HG03064 (cell line): Measurements from ENCODE around the gene FHL1.
"Not testable (repeated sequence)": the region's sequence is repeated elsewhere in the genome, so short reads cannot be mapped to it uniquely, and the experiment has no call there.

Source experiments
- ATAC-seq: cut with Tn5 transposase; IDR thresholded peaks from one replicate; pipeline ENCODE4 v1.9.1; 2021; ENCODE audit warnings: low read depth; ENCODE audit not compliant: unreplicated experiment

FHL1 gene

DNA sequence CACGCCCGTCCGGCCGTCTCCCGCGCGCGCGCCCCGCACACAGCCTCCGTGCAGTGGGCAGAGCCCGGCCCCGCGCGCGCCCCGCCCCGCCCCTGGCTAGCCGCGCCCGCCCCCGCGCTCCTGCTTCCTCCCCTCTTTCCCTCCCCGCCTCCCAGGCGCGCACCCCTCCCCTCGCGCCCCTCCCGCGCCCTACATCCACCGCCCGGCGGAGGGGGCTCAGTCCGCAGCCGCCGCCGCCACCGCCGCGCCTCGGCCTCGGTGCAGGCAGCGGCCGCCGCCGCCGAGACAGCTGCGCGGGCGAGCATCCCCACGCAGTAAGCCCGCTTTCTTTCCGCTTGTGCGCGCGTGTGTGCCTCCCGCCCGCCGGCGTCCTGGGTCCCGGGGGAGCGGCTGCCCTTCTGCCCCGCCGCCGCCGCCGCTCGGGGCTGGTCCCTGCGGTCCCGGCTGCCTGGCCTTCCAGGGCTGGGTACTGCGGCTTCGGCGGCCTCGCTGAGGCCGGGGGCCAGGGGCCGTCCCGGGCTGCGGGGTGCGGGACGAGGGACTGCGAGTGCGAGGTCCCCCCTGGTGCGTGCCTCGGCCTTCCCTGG lies at the start of gene FHL1:
TSS of gene FHL1 (plus strand) at position 219 of the 587 bp plus-strand sequence.
- no peak for ATAC-seq

DNA sequence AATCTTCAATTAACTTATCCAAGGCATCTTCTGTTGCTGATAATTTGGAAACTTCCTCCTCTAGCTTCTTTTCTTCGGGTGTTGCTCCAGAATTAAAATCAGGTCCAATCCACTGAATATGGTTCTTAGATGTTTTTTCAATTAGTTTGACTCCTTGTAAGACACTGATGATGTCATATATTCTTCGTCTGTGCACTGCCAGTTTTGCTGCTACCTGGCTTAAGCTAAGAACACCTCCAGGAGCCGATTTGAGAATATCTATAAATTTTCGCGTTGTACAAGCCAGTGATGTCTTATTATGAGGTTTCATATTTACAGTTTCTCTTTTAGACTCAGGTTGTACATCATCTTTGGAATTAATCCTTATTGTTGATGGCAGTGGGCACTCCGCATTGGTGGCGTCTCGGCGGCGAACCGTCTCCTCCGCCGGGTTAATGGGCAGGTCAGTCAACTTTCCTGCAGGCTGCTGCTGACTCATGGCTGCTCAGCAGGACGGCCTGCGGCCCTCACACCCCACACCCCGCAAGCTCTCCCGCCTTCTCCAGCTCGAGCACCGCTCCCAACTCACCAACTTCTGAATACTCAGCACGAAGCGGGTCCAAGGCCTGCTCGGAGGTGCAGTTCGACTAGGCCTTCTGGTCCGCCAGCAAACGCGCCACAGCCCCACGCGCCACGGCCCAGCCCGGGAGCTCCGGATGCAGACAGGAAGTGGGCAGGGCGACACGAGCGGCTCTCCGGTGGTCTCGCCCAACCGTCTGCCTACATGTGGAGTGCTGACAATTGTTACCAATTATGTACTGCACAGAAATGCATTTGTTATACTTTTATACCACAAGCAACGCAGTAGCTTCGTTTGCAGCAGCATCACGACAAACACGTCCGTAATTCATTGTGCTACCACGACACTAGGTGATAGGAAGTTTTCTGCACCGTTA lies 49.2 kb upstream of the FHL1 start:
- no peak for ATAC-seq

DNA sequence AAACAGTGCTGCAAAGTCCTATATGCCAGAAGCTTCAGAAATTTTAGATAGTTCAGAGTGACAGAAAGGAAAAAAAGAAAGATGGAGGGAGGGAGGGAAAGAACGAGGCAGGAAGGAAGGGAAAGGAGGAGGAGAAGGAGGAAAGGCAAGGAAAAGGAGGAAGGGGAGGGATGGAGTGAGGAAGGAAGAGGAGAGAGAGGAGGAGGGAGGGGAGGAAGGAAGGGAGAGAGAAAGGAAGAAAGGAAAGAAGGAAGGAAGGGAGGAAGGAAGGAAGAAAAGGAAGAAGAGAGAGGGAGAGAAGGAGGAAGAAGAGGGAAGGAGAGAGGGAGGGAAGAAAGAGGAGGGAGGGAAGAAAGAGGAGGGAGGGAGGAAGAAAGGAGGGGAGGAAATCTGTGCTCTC lies 42.4 kb upstream of the FHL1 start:
- no peak for ATAC-seq

DNA sequence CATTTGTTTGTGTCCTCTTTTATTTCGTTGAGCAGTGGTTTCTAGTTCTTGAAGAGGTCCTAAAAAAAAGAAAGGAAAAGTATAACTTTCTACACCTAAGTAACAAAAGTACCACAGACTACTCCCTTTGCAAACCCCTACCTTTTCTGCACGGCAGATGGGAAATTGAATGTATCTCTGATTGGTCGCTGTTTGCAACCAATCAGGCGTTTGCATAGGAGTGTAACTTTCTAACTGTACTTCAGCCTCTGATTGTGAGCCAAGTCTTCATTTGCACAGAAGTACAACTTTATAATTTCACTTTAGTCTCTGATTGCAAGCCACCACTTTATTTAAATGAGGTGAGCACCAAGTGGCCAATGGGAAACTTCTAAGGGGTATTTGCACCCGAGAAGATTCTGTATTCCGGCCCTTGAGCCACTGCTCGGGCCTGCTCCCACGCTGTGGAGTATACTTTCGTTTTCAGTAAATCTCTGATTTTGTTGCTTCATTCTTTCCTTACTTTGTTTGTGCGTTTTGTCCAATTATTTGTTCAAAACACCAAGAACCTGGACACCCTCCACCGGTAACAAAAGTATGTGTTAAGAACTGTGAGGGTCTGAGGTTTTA lies 40.3 kb upstream of the FHL1 start:
- ATAC-seq = no peak

DNA sequence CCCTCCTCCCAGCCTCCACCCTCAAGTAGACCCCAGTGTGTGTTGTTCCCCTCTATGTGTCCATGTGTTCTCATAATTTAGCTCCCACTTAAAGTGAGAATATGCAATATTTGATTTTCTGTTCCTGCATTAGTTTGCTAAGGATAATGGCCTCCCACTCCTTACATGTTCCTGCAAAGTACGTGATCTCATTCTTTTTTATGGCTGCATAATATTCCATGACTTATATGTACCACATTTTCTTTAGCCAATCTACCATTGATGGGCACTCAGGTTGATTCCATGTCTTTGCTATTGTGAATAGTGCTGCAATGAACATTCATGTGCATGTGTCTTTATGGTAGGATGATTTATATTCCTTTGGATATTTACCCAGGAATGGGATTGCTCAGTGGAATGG lies 38.4 kb upstream of the FHL1 start:
- not testable (repeated sequence) for ATAC-seq

DNA sequence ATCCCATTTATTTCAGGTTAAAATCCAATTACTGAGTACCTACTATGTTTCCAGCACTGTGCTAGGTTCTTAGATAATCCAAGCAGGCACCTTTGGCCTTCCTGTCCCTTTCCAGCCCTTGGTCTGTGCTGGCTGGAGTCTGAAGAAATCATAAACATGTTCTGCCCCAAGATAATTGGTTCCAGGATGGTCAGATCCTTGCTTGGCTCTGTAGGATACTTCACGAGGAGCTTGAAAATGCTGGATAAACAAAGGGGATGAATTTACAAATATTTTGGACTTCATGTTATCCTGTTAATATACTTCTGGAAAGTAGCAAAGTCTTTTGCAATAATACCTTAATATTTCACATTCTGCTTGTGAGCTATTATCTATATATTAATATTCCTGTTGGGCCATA lies 35.0 kb upstream of the FHL1 start:
- no peak for ATAC-seq

DNA sequence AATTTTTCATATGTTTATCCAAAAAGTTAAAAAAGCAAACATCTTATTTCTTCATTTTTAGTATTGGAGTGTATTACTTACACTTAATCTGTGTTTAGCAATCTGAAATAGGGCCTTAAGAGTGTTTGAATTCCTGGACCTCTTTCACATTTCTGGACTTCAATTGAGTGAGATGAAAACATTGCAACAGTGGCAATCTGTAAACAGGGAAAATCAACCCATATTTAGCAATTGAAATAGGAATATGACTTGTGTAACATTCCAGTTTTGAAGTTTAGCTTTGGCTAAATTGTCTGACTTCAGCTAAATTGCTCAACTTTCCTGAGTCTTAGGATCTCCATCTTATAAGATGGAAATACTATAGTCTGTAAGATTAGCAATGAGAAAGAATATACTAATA lies 34.6 kb upstream of the FHL1 start:
- no peak for ATAC-seq

DNA sequence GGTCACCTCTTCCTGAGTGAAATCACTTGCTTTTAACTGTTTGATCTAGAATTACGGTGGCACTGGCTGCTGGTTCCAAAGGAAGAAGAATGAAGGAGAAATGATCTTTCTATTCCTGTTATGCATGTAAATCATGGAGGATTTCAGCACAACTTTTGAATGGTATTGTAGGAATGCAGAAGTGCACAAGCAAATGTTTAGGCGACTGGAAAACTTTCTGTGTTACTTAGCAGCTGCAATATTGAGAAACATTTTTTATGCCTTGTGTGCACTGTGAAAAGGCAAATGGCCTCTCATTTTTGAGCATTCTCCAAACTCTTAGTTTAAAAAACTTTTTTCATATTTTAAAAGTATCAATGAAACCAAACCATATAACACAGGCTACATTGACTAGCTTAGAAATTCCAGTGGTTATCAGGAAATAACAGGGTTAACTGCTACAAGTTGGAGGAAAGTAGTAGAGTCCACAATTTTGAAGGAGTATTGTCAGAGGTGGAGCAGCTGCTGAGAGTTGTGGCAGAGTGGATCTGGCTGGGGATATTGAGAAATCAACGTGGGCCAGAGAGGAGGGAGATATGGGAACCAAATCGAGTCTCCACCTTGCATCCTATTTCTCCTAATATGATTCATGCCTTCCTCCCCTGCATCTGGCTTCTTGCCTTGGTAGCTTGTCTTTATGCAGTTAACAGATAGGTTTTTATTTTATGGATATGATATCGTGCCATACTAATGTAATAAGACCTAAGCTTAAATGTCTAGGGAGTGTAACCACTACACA lies 32.0 kb upstream of the FHL1 start:
- ATAC-seq = no peak

DNA sequence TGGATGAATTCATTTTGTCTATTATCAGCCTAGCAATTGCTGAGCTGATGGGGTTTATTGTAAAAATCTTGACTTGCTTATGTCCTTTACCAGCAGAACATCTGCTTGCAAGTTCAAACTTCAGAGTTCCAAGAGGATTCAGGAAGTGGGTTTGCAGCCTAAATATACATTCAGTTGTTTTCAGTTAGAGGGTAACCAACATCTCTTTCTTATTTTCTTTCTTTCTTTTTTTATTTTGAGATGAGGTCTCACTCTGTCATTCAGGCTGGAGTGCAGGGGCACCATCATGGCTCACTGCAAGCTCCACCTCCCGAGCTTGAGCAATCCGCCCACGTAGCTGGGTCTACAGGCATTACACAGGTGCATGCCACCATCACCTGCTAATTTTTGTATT lies 31.4 kb upstream of the FHL1 start:
- ATAC-seq = no peak

DNA sequence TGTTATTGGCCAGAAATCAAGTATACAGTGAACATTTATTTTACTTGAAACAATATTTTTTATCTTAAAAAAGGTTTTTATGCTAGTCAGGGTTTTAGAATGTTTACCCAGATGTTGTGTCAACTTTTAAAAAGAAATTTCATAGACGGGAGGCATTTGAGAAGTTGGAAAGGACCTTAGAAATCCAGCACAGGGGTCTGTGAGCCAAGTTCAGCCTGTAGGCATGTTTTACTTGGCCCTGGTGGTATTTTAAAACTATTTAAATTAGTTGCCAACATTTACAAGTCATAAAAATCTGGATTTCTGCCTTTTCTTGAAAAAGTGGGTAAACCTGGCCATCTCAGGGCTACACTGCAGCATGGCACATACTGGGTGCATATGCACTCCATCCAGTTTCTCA lies 25.5 kb upstream of the FHL1 start:
- no peak for ATAC-seq

DNA sequence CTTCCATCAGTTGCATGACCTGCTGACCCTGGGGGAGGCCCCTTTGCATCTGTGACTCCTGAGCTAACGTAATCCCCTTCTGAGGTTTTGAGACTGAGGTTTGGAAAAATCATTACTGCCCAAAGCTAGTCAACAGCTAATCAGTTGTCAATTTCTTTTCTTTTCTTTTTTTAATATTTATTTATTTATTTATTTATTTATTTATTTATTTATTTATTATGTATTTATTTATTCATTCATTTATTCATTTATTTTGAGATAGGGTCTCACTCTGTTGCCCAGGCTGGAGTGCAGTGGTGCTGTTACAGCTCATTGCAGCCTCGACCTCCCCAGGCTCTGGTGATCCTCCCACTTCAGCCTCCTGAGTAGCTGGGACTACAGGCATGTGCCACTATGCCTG lies 25.1 kb upstream of the FHL1 start:
- ATAC-seq = no peak

DNA sequence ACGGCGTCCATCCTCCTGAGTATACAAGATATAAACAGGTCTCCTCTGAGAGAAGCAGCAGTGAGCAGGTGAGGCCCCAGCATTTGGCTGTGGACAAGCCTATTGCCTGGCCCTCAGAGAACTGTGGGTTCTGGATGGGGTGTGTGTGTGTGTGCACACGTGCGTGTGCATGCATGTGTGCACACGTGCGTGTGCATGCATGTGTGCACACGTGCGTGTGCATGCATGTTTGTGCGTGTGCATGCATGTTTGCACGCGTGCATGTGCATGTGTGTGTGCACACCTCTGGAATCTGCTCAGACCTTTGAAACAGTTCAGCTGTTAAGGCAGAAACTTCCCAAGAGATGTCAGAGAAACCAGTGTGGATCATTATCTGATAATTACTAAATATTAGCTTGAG lies 22.2 kb upstream of the FHL1 start:
- ATAC-seq = no peak

DNA sequence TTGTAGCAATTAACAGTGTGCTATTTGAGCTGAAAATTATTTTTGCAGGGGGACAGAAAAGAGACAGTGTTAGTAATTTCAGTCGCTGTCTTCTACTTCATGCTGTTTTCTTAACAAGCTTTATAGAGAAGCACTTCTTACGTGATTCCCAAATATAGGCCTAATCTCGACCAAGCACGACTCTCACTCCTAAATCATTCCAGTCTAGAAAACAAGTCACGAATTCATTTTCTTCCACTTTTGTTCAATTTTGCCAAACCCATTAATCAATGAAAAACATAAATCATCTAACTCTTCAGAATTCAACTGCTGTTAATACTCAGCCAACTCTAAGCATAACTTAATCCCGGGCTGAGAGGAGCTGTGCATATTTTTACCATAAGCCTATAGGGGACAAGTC lies 21.0 kb upstream of the FHL1 start:
- ATAC-seq = no peak

DNA sequence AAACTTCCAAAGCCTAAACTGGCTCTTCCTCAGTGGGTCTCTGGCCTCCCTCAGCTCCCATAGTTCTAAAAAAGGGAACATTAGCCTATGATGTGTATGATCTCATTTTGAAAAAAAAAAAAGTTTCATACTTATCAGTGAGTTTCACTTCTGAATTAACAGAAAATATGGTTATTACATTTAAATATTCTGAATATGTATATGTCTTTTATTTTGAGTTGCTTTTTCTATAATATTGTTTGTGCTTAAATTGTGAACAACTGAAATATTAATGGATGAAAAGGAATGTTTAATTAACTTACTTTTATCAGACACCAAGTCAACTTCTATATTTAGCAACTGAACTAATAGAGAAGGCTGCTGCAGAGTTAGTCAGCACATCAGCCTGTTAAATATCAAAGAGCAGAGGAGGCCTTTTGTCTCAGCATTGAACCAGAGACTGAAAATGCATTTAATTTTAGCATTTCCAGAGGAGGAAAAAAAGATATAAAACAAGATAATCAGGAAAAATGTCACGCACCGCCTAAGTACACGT lies 20.4 kb upstream of the FHL1 start:
- no peak for ATAC-seq

DNA sequence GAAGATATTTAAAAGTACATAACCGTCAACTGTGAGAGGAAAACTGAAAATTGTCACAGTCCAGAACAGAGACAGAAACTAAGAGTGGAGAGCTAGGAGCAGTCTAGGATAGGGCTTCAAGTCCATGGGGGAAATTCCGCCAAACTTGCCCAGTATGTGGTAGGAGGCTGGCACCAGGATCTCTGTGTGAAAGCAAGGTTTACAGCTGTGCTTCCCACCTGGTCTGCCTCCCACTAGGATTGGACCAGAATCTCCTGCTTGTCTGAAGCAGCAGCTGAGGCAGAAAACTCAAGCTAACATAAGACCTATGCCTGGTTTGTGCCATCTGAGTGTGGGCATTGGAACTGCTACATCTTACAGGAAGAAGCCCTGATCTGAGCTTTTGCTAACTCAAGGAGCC lies 18.6 kb upstream of the FHL1 start:
- no peak for ATAC-seq

DNA sequence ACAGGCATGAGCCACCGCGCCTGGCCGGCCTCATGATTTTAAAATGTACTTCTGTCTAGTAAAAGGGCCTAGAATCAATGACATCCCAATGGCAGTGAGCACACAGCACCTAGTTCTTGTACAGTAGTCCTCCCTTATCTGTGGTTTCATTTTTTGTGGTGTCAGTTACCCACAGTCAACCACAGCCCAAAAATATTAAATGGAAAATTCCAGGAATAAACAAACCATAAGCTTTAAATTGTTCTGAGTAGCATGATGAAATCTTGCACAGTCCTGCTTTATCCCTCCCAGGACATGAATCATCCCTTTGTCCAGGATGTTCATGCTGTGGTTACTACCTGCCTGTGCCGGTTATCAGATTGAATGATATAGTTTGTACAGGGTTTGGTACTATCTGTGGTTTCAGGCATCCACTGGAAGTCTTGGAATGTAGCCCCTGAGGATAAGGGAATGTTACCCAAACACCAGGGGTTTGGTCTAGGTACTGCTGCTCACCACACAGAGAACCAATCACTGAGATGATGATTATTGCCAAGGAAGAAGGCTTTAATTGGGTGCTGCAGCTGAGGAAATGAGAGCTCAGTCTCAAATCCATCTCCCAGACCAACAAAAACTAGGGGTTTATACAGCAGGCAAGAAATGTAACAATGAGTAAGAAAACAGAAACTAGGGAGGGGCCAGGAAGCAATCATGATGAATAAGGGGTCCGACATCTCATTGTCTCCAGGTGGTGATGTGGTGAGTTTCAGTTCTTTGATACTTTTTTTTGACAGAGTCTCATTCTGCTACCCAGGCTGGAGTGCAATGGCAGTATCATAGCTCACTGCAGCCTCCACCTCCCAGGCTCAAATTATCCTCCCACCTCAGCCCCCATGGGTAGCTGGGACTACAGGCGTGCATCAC lies 16.2 kb upstream of the FHL1 start:
- no peak for ATAC-seq

DNA sequence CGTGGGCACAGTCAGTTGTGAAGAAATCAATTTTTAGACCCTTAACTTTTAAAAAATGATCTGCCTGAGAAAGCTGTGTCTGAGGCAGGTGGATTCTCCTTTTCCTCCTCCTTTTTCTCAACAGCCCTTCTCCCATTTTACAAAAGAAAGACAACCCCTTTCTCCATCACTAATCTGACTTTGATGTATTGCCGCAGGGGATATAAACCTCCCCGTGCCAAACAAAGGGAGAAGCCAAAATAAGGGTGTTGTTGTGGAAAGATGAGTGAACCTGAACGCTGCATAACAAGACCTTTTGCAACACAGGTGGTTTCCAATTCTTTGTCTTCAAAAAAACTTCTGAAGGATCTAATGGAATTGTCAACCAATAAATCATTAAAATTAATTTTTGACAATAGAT lies 8.4 kb upstream of the FHL1 start:
- ATAC-seq = no peak

DNA sequence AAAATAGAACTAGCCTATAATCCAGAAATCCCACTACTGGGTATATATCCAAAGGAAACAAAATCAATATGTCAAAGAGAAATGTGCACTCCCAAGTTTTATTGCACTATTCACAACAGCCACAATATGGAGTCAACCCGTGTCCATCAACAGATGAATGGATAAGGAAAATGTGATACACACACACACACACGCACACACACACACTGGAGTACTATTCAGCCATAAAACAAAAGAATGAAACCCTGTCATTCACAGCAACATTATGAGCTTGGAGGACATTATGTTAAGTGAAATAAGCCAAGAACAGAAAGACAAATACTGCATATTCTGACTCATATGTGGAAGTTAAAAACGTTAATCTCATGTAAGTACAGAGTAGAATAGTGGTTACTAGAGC lies 5.8 kb upstream of the FHL1 start:
- ATAC-seq = no peak

DNA sequence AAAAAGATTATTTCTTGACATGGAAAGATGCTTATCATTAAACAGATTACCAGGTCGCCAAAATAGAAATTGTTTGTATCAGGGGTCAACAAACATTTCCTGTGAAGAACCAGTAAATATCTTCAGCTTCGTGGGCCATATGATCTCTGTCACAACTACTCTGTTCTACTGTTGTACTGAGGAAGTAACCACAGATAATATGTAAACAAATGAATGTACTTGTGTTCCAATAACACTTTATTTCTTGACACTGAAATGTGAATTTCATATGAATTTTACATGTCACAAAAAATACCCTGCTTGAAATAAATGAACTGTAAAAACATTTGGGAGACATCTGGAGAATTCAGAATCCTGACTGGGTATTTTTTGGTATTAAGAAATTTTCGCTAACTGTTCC lies 4.7 kb upstream of the FHL1 start:
- no peak for ATAC-seq

DNA sequence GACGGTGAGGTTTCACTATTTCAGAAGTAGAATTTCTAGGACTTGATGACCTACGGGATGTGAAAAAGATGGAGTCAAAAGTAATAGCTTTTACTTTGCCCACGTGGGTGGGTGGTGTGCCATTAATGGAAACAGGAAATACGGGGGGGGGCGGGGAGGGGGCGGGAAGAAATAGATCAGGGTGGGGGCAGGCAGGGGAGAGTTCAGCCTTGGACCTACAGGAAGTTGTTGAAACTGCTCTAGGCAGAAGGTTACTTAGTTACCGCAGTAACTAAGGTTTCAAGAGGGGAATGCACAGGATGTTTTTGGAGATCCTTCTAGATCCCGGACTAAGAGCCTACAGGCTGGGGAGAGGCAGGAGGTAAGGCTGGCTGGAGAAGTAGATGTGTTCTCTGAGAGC lies 3.6 kb upstream of the FHL1 start:
- no peak for ATAC-seq
